Nephron (organoid): ENCODE measurements around the gene CD14.
"Not testable (repeated sequence)": the region's sequence is repeated elsewhere in the genome, so short reads cannot be mapped to it uniquely, and the experiment has no call there.

Experiments used
- H3K27ac Mint-ChIP-seq, 3 experiments: 2 replicates each; pipeline ENCODE4 v1.8.0; 2020; ENCODE audit warnings: mixed read lengths in 3 of 3, mild to moderate bottlenecking in 2 of 3, moderate library complexity in 1 of 3
- H3K27me3 Mint-ChIP-seq: 2 replicates; pipeline ENCODE4 v1.8.0; 2021; ENCODE audit warnings: low read depth, mild to moderate bottlenecking, moderate library complexity, mixed read lengths
- H3K36me3 Mint-ChIP-seq: 2 replicates; pipeline ENCODE4 v1.8.0; 2020; ENCODE audit warnings: low read depth, mixed read lengths
- H3K4me1 Mint-ChIP-seq: 2 replicates; pipeline ENCODE4 v1.8.0; 2020; ENCODE audit warnings: mixed read lengths
- H3K4me3 Mint-ChIP-seq, 3 experiments: 2 replicates each; pipeline ENCODE4 v1.8.0; 2020; ENCODE audit warnings: mild to moderate bottlenecking in 3 of 3, mixed read lengths in 3 of 3, moderate library complexity in 2 of 3
- H3K9me3 Mint-ChIP-seq: 2 replicates; pipeline ENCODE4 v1.8.0; 2020; ENCODE audit warnings: mixed read lengths
- CTCF ChIP-seq, 3 experiments: fragments of 200-600 bp; sonication (generic); IDR thresholded peaks; one replicate each; pipeline ENCODE4 v1.5.0; 2021; ENCODE audit warnings: antibody characterized with exemption in 3 of 3; ENCODE audit not compliant: unreplicated experiment in 3 of 3

The CD14 gene

DNA sequence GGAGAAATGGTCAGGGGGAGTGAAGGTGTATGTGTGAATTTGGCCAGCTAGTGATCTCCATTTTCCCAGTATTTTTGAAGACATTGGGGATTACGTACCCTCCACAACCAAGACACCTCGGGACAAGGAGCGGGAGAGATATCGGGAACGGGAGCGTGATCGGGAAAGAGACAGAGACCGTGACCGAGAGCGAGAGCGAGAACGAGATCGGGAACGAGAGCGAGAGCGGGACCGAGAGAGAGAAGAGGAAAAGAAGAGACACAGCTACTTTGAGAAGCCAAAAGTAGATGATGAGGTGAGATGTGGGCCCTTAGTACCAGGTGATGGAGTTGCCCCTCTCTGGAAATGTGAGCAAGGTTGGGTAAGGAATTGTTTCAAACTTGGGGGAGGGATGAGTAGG, 25.9 kb upstream of the CD14 start:
- H3K27me3 Mint-ChIP-seq: no peaks in the 10 kb centered on the region
- H3K9me3 Mint-ChIP-seq: no peaks in the 10 kb centered on the region
- TF ChIP-seq CTCF (IDR thresholded peaks at IDR 0.05; ENCODE audit: unreplicated experiment in 3 of 3): no peak
- peaks cover 88% of the 10 kb centered on the region for H3K36me3 Mint-ChIP-seq
- H3K27ac Mint-ChIP-seq: no peak overlapping the region
- H3K4me1 Mint-ChIP-seq: no peaks in the 10 kb centered on the region
- H3K4me3 Mint-ChIP-seq: no peak overlapping the region

GRCh38 chr5:140647042-140647419, 14.1 kb upstream of the CD14 start:
- H3K36me3 Mint-ChIP-seq: peaks cover 48% of the 10 kb centered on the region
- H3K4me1 Mint-ChIP-seq: peaks cover 12% of the 10 kb centered on the region
- no peak for TF ChIP-seq CTCF (IDR thresholded peaks at IDR 0.05; ENCODE audit: unreplicated experiment in 3 of 3)
- no peaks in the 10 kb centered on the region for H3K27me3 Mint-ChIP-seq
- H3K9me3 Mint-ChIP-seq: no peaks in the 10 kb centered on the region
- peak overlapping the region; percentile 73 to 97 (median 84) for H3K27ac Mint-ChIP-seq
- H3K4me3 Mint-ChIP-seq: peak overlapping the region; percentile 100

DNA sequence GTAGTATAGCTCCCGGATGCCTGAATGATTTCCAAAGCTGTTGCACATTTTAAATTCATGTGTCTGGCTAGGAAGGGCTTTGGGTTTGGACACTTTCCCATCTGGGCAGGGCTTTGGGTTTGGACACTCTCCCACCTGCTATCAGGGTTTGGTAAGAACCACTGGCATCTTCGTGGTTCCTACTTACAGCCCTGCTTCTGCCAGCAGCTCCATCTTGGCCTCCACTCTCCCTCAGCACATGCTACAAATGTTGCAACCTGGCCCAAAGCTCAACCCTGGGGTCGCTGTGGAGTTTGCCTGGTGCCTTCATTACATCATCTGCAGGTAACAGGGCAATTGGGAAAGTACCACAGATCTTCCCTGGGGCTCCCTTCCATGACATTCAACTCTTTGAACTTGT, 9.7 kb upstream of the CD14 start:
- TF ChIP-seq CTCF (IDR thresholded peaks at IDR 0.05; ENCODE audit: unreplicated experiment in 3 of 3): no peak
- Mint-ChIP-seq H3K27ac (no peak overlapping the region), H3K27me3 (peaks cover 3% of the 10 kb centered on the region), H3K4me3 (peak overlapping the region; percentile 22 to 49 (median 22)), H3K9me3 (no peaks in the 10 kb centered on the region), H3K36me3 (peaks cover 35% of the 10 kb centered on the region), H3K4me1 (peaks cover 29% of the 10 kb centered on the region)

DNA sequence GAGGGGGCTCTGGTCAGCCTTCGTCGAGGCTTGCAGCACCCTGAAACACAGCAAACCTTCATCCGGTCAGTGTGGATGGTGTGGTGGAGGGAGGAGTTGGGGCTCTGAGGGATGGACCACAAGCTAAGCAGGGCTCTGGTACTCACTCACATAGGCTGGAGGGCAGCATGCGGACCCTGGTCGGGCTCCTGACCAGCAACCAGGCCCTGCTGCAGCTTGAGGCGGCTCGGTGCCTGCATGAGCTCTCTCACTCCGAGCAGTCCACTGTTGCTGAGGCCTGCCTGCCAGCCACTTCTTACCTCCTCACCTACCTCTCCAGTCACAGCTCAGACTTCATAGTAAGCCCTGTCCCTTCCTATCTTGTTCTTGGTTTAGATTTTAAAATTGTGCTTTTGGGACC, 8.7 kb upstream of the CD14 start:
- H3K4me1 Mint-ChIP-seq: peaks cover 24% of the 10 kb centered on the region
- TF ChIP-seq CTCF (IDR thresholded peaks at IDR 0.05; ENCODE audit: unreplicated experiment in 3 of 3): no peak
- no peaks in the 10 kb centered on the region for H3K9me3 Mint-ChIP-seq
- peaks cover 31% of the 10 kb centered on the region for H3K36me3 Mint-ChIP-seq
- peaks cover 3% of the 10 kb centered on the region for H3K27me3 Mint-ChIP-seq
- H3K4me3 Mint-ChIP-seq: peak overlapping the region; percentile 17 to 52 (median 17)
- no peak overlapping the region for H3K27ac Mint-ChIP-seq

GRCh38 chr5:140639148-140639981, 6.4 kb upstream of the CD14 start, which contains the start of gene TMCO6:
Gene TMCO6, plus strand, starts transcription at chr5:140639451. Its CDS starts 77 bp downstream, at chr5:140639528.
- peak within 1 kb of the TSS; percentile 87 to 92 (median 92) for H3K4me3 Mint-ChIP-seq
- peak within 1 kb of the TSS; percentile 75 to 93 (median 90) for H3K27ac Mint-ChIP-seq
- H3K4me1 Mint-ChIP-seq: peaks cover 20% of the 10 kb centered on the region
- TF ChIP-seq CTCF (IDR thresholded peaks at IDR 0.05; ENCODE audit: unreplicated experiment in 3 of 3): peak; percentile 69 to 78 (median 76)
- peaks cover 21% of the 10 kb centered on the region for H3K36me3 Mint-ChIP-seq
- H3K9me3 Mint-ChIP-seq: no peaks in the 10 kb centered on the region
- peaks cover 3% of the 10 kb centered on the region for H3K27me3 Mint-ChIP-seq

DNA sequence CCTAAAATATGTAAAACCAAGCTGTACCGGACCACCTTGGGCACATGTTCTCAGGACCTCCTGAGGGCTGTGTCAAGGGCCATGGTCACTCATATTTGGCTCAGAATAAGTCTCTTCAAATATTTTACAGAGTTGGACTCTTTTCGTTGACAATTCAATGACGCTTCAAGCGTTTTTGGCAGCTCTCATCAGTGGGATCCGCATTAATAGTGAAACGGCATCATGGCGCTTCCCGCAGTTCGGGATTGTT, 5.8 kb upstream of the CD14 start:
- Mint-ChIP-seq H3K27ac (peak overlapping the region; percentile 75 to 93 (median 90)), H3K4me3 (peak overlapping the region; percentile 87 to 92 (median 92)), H3K4me1 (peaks cover 20% of the 10 kb centered on the region), H3K36me3 (peaks cover 16% of the 10 kb centered on the region)
- H3K27me3 Mint-ChIP-seq, H3K9me3 Mint-ChIP-seq: not testable (repeated sequence)
